A549 (cell line): ENCODE results near the gene POLR2I. TPM values are rescaled to one million over a fixed set of nuclear protein-coding genes. Genes with fewer than 3 reads are reported as not detected.
A peak's percentile ranks its signal among the peaks of the same experiment; 100 is the strongest.

Experiments used
- ATAC-seq, 2 experiments: fragments of 200-7000 bp in 1 of 2; fragments of >200 bp in 1 of 2; cut with Nextera tagmentation in 1 of 2; cut with Tn5 transposase in 1 of 2; 3 replicates each; pipeline versions ENCODE4 v1.8.0 to v1.9.1; 2018 to 2020; ENCODE audit warnings: mild to moderate bottlenecking in 1 of 2, moderate library complexity in 1 of 2
- CTCF ChIA-PET: fragments of 300-600 bp; sonication (Branson Sonifier 250); formaldehyde crosslinking; extraction: SDS; loops from one replicate; lab custom pipeline; 2021; ENCODE audit warnings: antibody characterized with exemption, inconsistent platforms; lab: Yijun Ruan, JAX
- POLR2A ChIA-PET: fragments of 350-600 bp; formaldehyde crosslinking; extraction: SDS; loops from one replicate; lab custom pipeline; 2021; ENCODE audit warnings: antibody characterized with exemption, inconsistent platforms; lab: Yijun Ruan, JAX
- DNase-seq, 2 experiments: peaks; one replicate each; pipeline versions ENCODE4 v3.0.0 to v3.0.0-alpha.2; 2011 to 2016; ENCODE audit warnings: low read depth in 1 of 2, low spot score in 1 of 2
- FAIRE-seq: peaks from 2 replicates; lab custom pipeline; 2011; peaks lifted over from hg19 to GRCh38; lab: Jason Lieb, UNC
- H3K27ac ChIP-seq, 2 experiments: fragments of >200 bp; sonication (Bioruptor Twin); formaldehyde crosslinking; 3 replicates each; pipeline ENCODE4 v1.5.1; 2016 to 2017
- H3K4me1 ChIP-seq: fragments of >200 bp; sonication (Bioruptor Twin); formaldehyde crosslinking; 3 replicates; pipeline ENCODE4 v1.6.1; 2016
- H3K4me2 ChIP-seq: fragments of >200 bp; sonication (Bioruptor Twin); formaldehyde crosslinking; 3 replicates; pipeline ENCODE4 v1.6.1; 2016
- H3K4me3 ChIP-seq: fragments of >200 bp; sonication (Bioruptor Twin); formaldehyde crosslinking; 3 replicates; pipeline ENCODE4 v1.5.1; 2016
- H3K9me3 ChIP-seq: fragments of >200 bp; sonication (Bioruptor Twin); formaldehyde crosslinking; 3 replicates; pipeline ENCODE4 v1.6.1; 2016
- BCL3 ChIP-seq: fragments of >200 bp; sonication (Bioruptor Twin); formaldehyde crosslinking; IDR thresholded peaks from 3 replicates; pipeline ENCODE4 v1.6.1; 2016
- BHLHE40 ChIP-seq: IDR thresholded peaks from 2 replicates; pipeline ENCODE4 v1.6.1; 2012; ENCODE audit warnings: low read depth, low read length, inconsistent platforms
- CBX2 ChIP-seq: fragments of 200-600 bp; sonication (generic); IDR thresholded peaks from 2 replicates; pipeline ENCODE4 v1.6.1; 2016; ENCODE audit warnings: low read depth, mild to moderate bottlenecking, borderline replicate concordance
- CBX8 ChIP-seq: fragments of 200-600 bp; sonication (generic); IDR thresholded peaks from 2 replicates; pipeline ENCODE4 v1.6.1; 2016
- CHD4 ChIP-seq: fragments of 200-600 bp; sonication (generic); IDR thresholded peaks from 2 replicates; pipeline ENCODE4 v1.6.1; 2016; ENCODE audit warnings: antibody characterized with exemption, mild to moderate bottlenecking, borderline replicate concordance
- E2F6 ChIP-seq: IDR thresholded peaks from 2 replicates; pipeline ENCODE4 v1.6.1; 2012; ENCODE audit warnings: low read depth, borderline replicate concordance
- EHMT2 ChIP-seq: fragments of 200-600 bp; sonication (generic); IDR thresholded peaks from 2 replicates; pipeline ENCODE4 v1.6.1; 2016; ENCODE audit warnings: antibody characterized with exemption, low read depth, mild to moderate bottlenecking, moderate library complexity
- ESRRA ChIP-seq: fragments of 150-350 bp; IDR thresholded peaks from 2 replicates; pipeline ENCODE4 v1.6.1; 2014; ENCODE audit warnings: mild to moderate bottlenecking, low read length, borderline replicate concordance
- FOSB ChIP-seq: fragments of 250-450 bp; sonication (Bioruptor Pico); IDR thresholded peaks from 2 replicates; pipeline ENCODE4 v1.5.0; 2020; ENCODE audit warnings: mild to moderate bottlenecking, moderate library complexity
- FOSL2 ChIP-seq, 2 experiments: fragments of 450-650 bp in 1 of 2; fragments of >200 bp in 1 of 2; sonication (Bioruptor Twin) in 1 of 2; formaldehyde crosslinking; IDR thresholded peaks; 2 replicates each; pipeline versions ENCODE4 v1.5.0 to v1.6.1; 2016 to 2020; ENCODE audit warnings: mild to moderate bottlenecking in 1 of 2, moderate library complexity in 1 of 2
- FOXS1 ChIP-seq: fragments of 250-450 bp; sonication (Bioruptor Pico); IDR thresholded peaks from 2 replicates; pipeline ENCODE4 v1.5.0; 2020; ENCODE audit warnings: mild to moderate bottlenecking, moderate library complexity
- GATA3 ChIP-seq: IDR thresholded peaks from 2 replicates; pipeline ENCODE4 v1.6.1; 2012; ENCODE audit warnings: borderline replicate concordance
- HEYL ChIP-seq: fragments of 250-450 bp; sonication (Bioruptor Pico); IDR thresholded peaks from 2 replicates; pipeline ENCODE4 v1.8.0; 2021; ENCODE audit warnings: mild to moderate bottlenecking, moderate library complexity
- HOXB13 ChIP-seq: fragments of 250-450 bp; sonication (Bioruptor Pico); IDR thresholded peaks from 2 replicates; pipeline ENCODE4 v1.5.0; 2020; ENCODE audit warnings: low read depth, mild to moderate bottlenecking, moderate library complexity
- HOXB5 ChIP-seq: fragments of 250-450 bp; sonication (Bioruptor Pico); IDR thresholded peaks from 2 replicates; pipeline ENCODE4 v1.5.0; 2020; ENCODE audit warnings: mild to moderate bottlenecking, moderate library complexity
- JUN ChIP-seq, 2 experiments: fragments of >200 bp; sonication (Bioruptor Twin); formaldehyde crosslinking; IDR thresholded peaks; 2 replicates in 1 of 2; 3 replicates in 1 of 2; pipeline ENCODE4 v1.6.1; 2016 to 2017
- MAFK ChIP-seq: fragments of 450-650 bp; IDR thresholded peaks from 2 replicates; pipeline ENCODE4 v1.6.1; 2014; ENCODE audit not compliant: partially characterized antibody
- PBX3 ChIP-seq: IDR thresholded peaks from 2 replicates; pipeline ENCODE4 v1.6.1; 2012
- RARB ChIP-seq: fragments of 250-450 bp; sonication (Bioruptor Pico); IDR thresholded peaks from 2 replicates; pipeline ENCODE4 v1.8.0; 2021; ENCODE audit warnings: mild to moderate bottlenecking, moderate library complexity
- REST ChIP-seq: fragments of 200-600 bp; sonication (generic); IDR thresholded peaks from 2 replicates; pipeline ENCODE4 v1.6.1; 2016; ENCODE audit warnings: antibody characterized with exemption, mild to moderate bottlenecking, moderate library complexity
- RNF2 ChIP-seq: fragments of 200-600 bp; sonication (generic); IDR thresholded peaks from 2 replicates; pipeline ENCODE4 v1.6.1; 2016; ENCODE audit warnings: low read depth, mild to moderate bottlenecking, antibody characterized with exemption, moderate library complexity, borderline replicate concordance
- SMC3 ChIP-seq: fragments of >200 bp; sonication (Bioruptor Twin); formaldehyde crosslinking; IDR thresholded peaks from 3 replicates; pipeline ENCODE4 v1.6.1; 2018; ENCODE audit warnings: inconsistent platforms
- TFCP2L1 ChIP-seq: fragments of 250-450 bp; sonication (Bioruptor Pico); IDR thresholded peaks from 2 replicates; pipeline ENCODE4 v1.5.0; 2021; ENCODE audit warnings: mild to moderate bottlenecking
- TP53 ChIP-seq: fragments of 250-450 bp; sonication (Bioruptor Pico); IDR thresholded peaks from 2 replicates; pipeline ENCODE4 v1.5.0; 2021; ENCODE audit warnings: mild to moderate bottlenecking, moderate library complexity
- ZC3H11A ChIP-seq: fragments of 450-650 bp; IDR thresholded peaks from 2 replicates; pipeline ENCODE4 v1.6.1; 2014; ENCODE audit warnings: antibody characterized with exemption, mild to moderate bottlenecking
- ZFP36 ChIP-seq: fragments of 450-650 bp; IDR thresholded peaks from 2 replicates; pipeline ENCODE4 v1.6.1; 2014; ENCODE audit warnings: borderline replicate concordance; ENCODE audit not compliant: partially characterized antibody
- ZSCAN20 ChIP-seq: fragments of 250-450 bp; sonication (Bioruptor Pico); IDR thresholded peaks from 2 replicates; pipeline ENCODE4 v1.8.0; 2022; ENCODE audit warnings: mild to moderate bottlenecking, moderate library complexity
- WGBS: methylation state at CpG from one replicate; pipeline ENCODE4 v1.1.6; 2017; ENCODE audit errors: missing lambda C conversion rate; 5-methylcytosine and 5-hydroxymethylcytosine counted together
- polyA plus RNA-seq, 4 experiments: library from polyadenylated mRNA; depleted of rRNA in 3 of 4; stranded (reverse); fragments of >200 nt; fragmentation: RNase III in 1 of 4; extraction: RNeasy Plus Mini Kit Qiagen cat#74134 plus additional on column Dnase treatment in 1 of 4; gene quantifications; 2 replicates in 3 of 4; 3 replicates in 1 of 4; pipeline ENCODE4 v1.2.3, GENCODE V29; 2011 to 2017
- TF ChIP-seq, protein P1 (sequence below): fragments of 150-350 bp; IDR thresholded peaks from 2 replicates; pipeline ENCODE4 v1.6.1; 2014; ENCODE audit warnings: low read depth, mild to moderate bottlenecking, low read length
- TF ChIP-seq, protein P2 (sequence below): IDR thresholded peaks from 2 replicates; pipeline ENCODE4 v1.6.1; 2012
- TF ChIP-seq, protein P3 (sequence below): fragments of >200 bp; sonication (Bioruptor Twin); formaldehyde crosslinking; IDR thresholded peaks from 2 replicates; pipeline ENCODE4 v1.6.1; 2016

Gene POLR2I
- polyA plus RNA-seq, 2 of the 4 experiments (the other 2 are of a cell fraction), result 123 to 277 TPM

GRCh38 chr19:36142496-36142895 is 27.8 kb upstream of the POLR2I start:
- no peak overlapping the region for H3K4me3 ChIP-seq
- TF ChIP-seq RNF2 (no peak), HEYL (CRISPR knock-in tag) (no peak), TFCP2L1 (CRISPR knock-in tag) (no peak), TP53 (CRISPR knock-in tag) (no peak), PBX3 (no peak), FOSB (CRISPR knock-in tag) (no peak), SMC3 (no peak), BCL3 (no peak), E2F6 (no peak), BHLHE40 (no peak), CBX8 (no peak), EHMT2 (no peak), CBX2 (no peak), CHD4 (no peak)
- TF ChIP-seq, protein P1, sequence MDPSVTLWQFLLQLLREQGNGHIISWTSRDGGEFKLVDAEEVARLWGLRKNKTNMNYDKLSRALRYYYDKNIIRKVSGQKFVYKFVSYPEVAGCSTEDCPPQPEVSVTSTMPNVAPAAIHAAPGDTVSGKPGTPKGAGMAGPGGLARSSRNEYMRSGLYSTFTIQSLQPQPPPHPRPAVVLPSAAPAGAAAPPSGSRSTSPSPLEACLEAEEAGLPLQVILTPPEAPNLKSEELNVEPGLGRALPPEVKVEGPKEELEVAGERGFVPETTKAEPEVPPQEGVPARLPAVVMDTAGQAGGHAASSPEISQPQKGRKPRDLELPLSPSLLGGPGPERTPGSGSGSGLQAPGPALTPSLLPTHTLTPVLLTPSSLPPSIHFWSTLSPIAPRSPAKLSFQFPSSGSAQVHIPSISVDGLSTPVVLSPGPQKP, result no peak
- TF ChIP-seq, protein P2, sequence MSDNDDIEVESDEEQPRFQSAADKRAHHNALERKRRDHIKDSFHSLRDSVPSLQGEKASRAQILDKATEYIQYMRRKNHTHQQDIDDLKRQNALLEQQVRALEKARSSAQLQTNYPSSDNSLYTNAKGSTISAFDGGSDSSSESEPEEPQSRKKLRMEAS, result no peak
- TF ChIP-seq, protein P3, sequence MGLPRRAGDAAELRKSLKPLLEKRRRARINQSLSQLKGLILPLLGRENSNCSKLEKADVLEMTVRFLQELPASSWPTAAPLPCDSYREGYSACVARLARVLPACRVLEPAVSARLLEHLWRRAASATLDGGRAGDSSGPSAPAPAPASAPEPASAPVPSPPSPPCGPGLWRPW, result no peak
- H3K9me3 ChIP-seq, result no peaks in the 10 kb centered on the region
- CTCF ChIA-PET, result interaction anchor here (0.8 to 7.1 kb wide), 7 partner anchors 11 to 41 kb away, joined by 3 to 61 read pairs (median 8); no protein-coding TSS in a partner anchor
- DNase-seq (no peak), FAIRE-seq (no peak), ATAC-seq (no peak)
- H3K4me2 ChIP-seq, result no peak overlapping the region
- H3K4me1 ChIP-seq, result peaks cover 19% of the 10 kb centered on the region
- H3K27ac ChIP-seq, result no peak overlapping the region
- WGBS, result 98% methylated on average over 9 of the region's 9 CpGs
- POLR2A ChIA-PET, result no interaction called here

DNA sequence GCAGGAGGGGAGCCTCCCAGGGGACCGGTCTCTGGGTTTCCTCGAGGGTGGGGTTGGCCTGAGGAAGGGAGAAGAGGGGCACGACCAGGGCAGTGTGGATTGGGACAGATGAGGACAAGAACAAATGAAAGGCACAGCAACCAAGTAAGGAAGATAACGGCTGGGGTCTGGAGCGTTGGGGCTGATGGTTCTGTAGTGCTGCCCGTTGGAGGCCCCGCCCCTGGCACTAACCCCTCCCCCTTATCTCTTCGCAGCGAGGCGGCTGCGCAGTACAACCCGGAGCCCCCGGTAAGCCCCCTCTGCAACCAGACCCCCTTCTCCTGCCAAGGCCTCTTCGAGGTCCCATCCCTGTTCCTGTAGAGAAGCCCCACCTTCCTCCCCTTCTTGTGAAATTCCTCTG is 27.4 kb upstream of the POLR2I start:
- ATAC-seq (no peak), DNase-seq (no peak), FAIRE-seq (no peak)
- 95% methylated on average over 14 of the region's 14 CpGs for WGBS
- no peak overlapping the region for H3K4me3 ChIP-seq
- H3K4me2 ChIP-seq, result peak overlapping the region; percentile 69
- ChIA-PET CTCF (interaction anchor here (1.2 to 7.1 kb wide), 5 partner anchors 11 to 41 kb away, joined by 3 to 61 read pairs (median 9); no protein-coding TSS in a partner anchor), POLR2A (no interaction called here)
- TF ChIP-seq ZFP36, result no peak
- no peak for TF ChIP-seq HOXB5 (CRISPR knock-in tag)
- TF ChIP-seq ZSCAN20 (CRISPR knock-in tag), result no peak
- TF ChIP-seq HOXB13 (CRISPR knock-in tag), result no peak
- no peak for TF ChIP-seq ESRRA
- TF ChIP-seq GATA3, result no peak
- TF ChIP-seq REST, result no peak
- no peak for TF ChIP-seq JUN (IDR thresholded peaks at IDR 0.05)
- no peak for TF ChIP-seq ZC3H11A
- TF ChIP-seq FOXS1 (CRISPR knock-in tag), result no peak
- no peak for TF ChIP-seq SMC3
- no peak for TF ChIP-seq MAFK
- no peak for TF ChIP-seq CBX2
- TF ChIP-seq FOSL2 (IDR thresholded peaks at IDR 0.05), result no peak
- TF ChIP-seq FOSL2 (CRISPR knock-in tag; IDR thresholded peaks at IDR 0.05), result no peak
- TF ChIP-seq RARB (CRISPR knock-in tag), result no peak
- no peaks in the 10 kb centered on the region for H3K9me3 ChIP-seq
- peaks cover 23% of the 10 kb centered on the region for H3K4me1 ChIP-seq
- no peak overlapping the region for H3K27ac ChIP-seq
